A673 (cell line): ENCODE measurements around the gene TCEAL8. TPM values are rescaled to one million over a fixed set of nuclear protein-coding genes. Genes with fewer than 3 reads are reported as not detected.

Experiments used
- BruUV-seq: library from RNA; stranded (reverse); fragments of 400-500 nt; replicated peaks from 2 replicates; lab custom pipeline; 2021; lab: Mats Ljungman, UMichigan
- CTCF ChIA-PET: fragments of 300-600 bp; sonication (Branson Sonifier 250); formaldehyde crosslinking; loops from one replicate; lab custom pipeline; 2022; ENCODE audit warnings: antibody characterized with exemption; lab: Charles Lee
- POLR2A ChIA-PET: fragments of 300-600 bp; sonication (Branson Sonifier 250); formaldehyde crosslinking; loops from one replicate; lab custom pipeline; 2022; ENCODE audit warnings: antibody characterized with exemption; ENCODE audit not compliant: low non-redundant PET; lab: Charles Lee
- DNase-seq: peaks from one replicate; pipeline ENCODE4 v3.0.0-alpha.2; 2015; ENCODE audit warnings: low spot score
- H3K27ac ChIP-seq: fragments of 200-600 bp; sonication (generic); 2 replicates; pipeline ENCODE4 v1.5.1; 2016; ENCODE audit warnings: mixed run types, low read depth, mild to moderate bottlenecking, mixed read lengths, antibody characterized with exemption, low read length; ENCODE audit not compliant: poor library complexity, severe bottlenecking
- H3K27me3 ChIP-seq: fragments of 200-600 bp; sonication (generic); replicated peaks from 2 replicates; pipeline ENCODE4 v1.6.1; 2017; ENCODE audit warnings: mixed run types, low read depth, mild to moderate bottlenecking, mixed read lengths, antibody characterized with exemption, low read length; ENCODE audit not compliant: insufficient read depth, poor library complexity
- H3K36me3 ChIP-seq: fragments of 200-600 bp; sonication (generic); 2 replicates; pipeline ENCODE4 v1.6.1; 2016; ENCODE audit warnings: mixed run types, mild to moderate bottlenecking, mixed read lengths, antibody characterized with exemption, low read length; ENCODE audit not compliant: insufficient read depth, poor library complexity, severe bottlenecking
- H3K4me1 ChIP-seq: fragments of 200-600 bp; sonication (generic); 2 replicates; pipeline ENCODE4 v1.6.1; 2017; ENCODE audit warnings: mixed run types, mild to moderate bottlenecking, mixed read lengths, antibody characterized with exemption, low read length; ENCODE audit not compliant: insufficient read depth, poor library complexity, severe bottlenecking
- H3K4me3 ChIP-seq: fragments of 200-600 bp; sonication (generic); 2 replicates; pipeline ENCODE4 v1.5.1; 2016; ENCODE audit warnings: low read depth, mixed run types, mild to moderate bottlenecking, mixed read lengths, low read length; ENCODE audit not compliant: poor library complexity, severe bottlenecking
- H3K9me3 ChIP-seq: fragments of 200-600 bp; sonication (generic); 2 replicates; pipeline ENCODE4 v1.6.1; 2016; ENCODE audit warnings: mixed run types, low read depth, mild to moderate bottlenecking, mixed read lengths, antibody characterized with exemption, low read length; ENCODE audit not compliant: poor library complexity, severe bottlenecking
- CTCF ChIP-seq: fragments of 300-800, 200-600 bp; sonication (generic); conservative IDR thresholded peaks from 2 replicates; pipeline ENCODE4 v1.5.1; 2017; ENCODE audit warnings: low read depth, mild to moderate bottlenecking, antibody characterized with exemption, low read length, moderate library complexity, mixed read lengths
- EZH2 ChIP-seq: fragments of 200-600 bp; sonication (generic); IDR thresholded peaks from 2 replicates; pipeline ENCODE4 v1.6.1; 2017; ENCODE audit warnings: borderline replicate concordance, low read depth, mild to moderate bottlenecking, mixed read lengths, antibody characterized with exemption, low read length; ENCODE audit not compliant: poor library complexity, severe bottlenecking
- intact Hi-C: fragments of 100-400 bp; cut with micrococcal nuclease; formaldehyde crosslinking; loops from one replicate; pipeline ENCODE4 v1.10.0; 2022; ENCODE audit not compliant: unreplicated experiment
- total RNA-seq: library from RNA; stranded (reverse); gene quantifications from 2 replicates; pipeline ENCODE4 v1.2.3, GENCODE V29; 2021

The TCEAL8 gene
- total RNA-seq, 1 experiment from 2014 or later, result 66.2 TPM

GRCh38 chrX:103279624-103280023 lies 24.7 kb upstream of the TCEAL8 start:
- Histone ChIP-seq H3K4me1 (no peaks in the 10 kb centered on the region), H3K27me3 (peaks cover 25% of the 10 kb centered on the region), H3K36me3 (no peaks in the 10 kb centered on the region), H3K4me3 (no peak overlapping the region), H3K9me3 (no peaks in the 10 kb centered on the region), H3K27ac (no peak overlapping the region)
- no TSS peak for BruUV-seq
- POLR2A ChIA-PET, result no interaction called here
- CTCF ChIA-PET, result no interaction called here
- DNase-seq, result no peak
- no peak for TF ChIP-seq CTCF
- no peak for TF ChIP-seq EZH2
- intact Hi-C loops, result no loop called here

- no peak within 1 kb of the TSS for H3K4me3 ChIP-seq
- no peak for DNase-seq
- no peaks in the 10 kb centered on the region for H3K4me1 ChIP-seq
- no TSS peak for BruUV-seq
- H3K9me3 ChIP-seq, result no peaks in the 10 kb centered on the region
- no peaks in the 10 kb centered on the region for H3K36me3 ChIP-seq
- POLR2A ChIA-PET, result interaction anchor here (0.6 kb wide), 1 partner anchor 1519 kb away, joined by 3 read pairs; no protein-coding TSS in a partner anchor
- no peak for TF ChIP-seq EZH2
- TF ChIP-seq CTCF, result no peak
- H3K27ac ChIP-seq, result no peak within 1 kb of the TSS
- CTCF ChIA-PET, result no interaction called here
- peaks cover 27% of the 10 kb centered on the region for H3K27me3 ChIP-seq
- intact Hi-C loops, result no loop called here
These were observed 21.6 kb upstream of the TCEAL8 start, which contains the start of gene TCEAL5 for GRCh38 chrX:103276581-103277002. Gene TCEAL5 (minus strand): TSS chrX:103276750. CDS start chrX:103274563, 2,187 bp downstream.

- Histone ChIP-seq H3K27ac (no peak overlapping the region), H3K9me3 (no peaks in the 10 kb centered on the region), H3K4me1 (no peaks in the 10 kb centered on the region), H3K4me3 (no peak overlapping the region), H3K36me3 (no peaks in the 10 kb centered on the region), H3K27me3 (peaks cover 31% of the 10 kb centered on the region)
- ChIA-PET POLR2A (interaction anchor here (0.6 kb wide), 1 partner anchor 1518 kb away, joined by 3 read pairs; no protein-coding TSS in a partner anchor), CTCF (no interaction called here)
- BruUV-seq, result no TSS peak
- no peak for TF ChIP-seq CTCF
- no peak for TF ChIP-seq EZH2
- intact Hi-C loops, result no loop called here
- DNase-seq, result no peak
These were observed 21.1 kb upstream of the TCEAL8 start for GRCh38 chrX:103275947-103276567.
